HepG2 (cell line): ENCODE data around the gene SSTR5. TPM values are rescaled to one million over a fixed set of nuclear protein-coding genes. Genes with fewer than 3 reads are reported as not detected.
A peak's percentile ranks its signal among the peaks of the same experiment; 100 is the strongest.

Source experiments
- BRCA1 ChIP-seq: sonication (generic); formaldehyde crosslinking; IDR thresholded peaks from 2 replicates; pipeline ENCODE4 v1.4.0; 2020; ENCODE audit warnings: missing genetic modification reagents
- FOXK2 ChIP-seq: fragments of 450-650 bp; IDR thresholded peaks from 2 replicates; pipeline ENCODE4 v1.6.1; 2016
- HMGA1 ChIP-seq: sonication (generic); formaldehyde crosslinking; conservative IDR thresholded peaks from 2 replicates; pipeline ENCODE4 v1.4.0; 2020; ENCODE audit warnings: missing genetic modification reagents
- KAT7 ChIP-seq: IDR thresholded peaks from 2 replicates; pipeline ENCODE4 v1.6.1; 2018; ENCODE audit warnings: borderline replicate concordance, missing compliant biosample characterization
- MTF2 ChIP-seq: sonication (generic); formaldehyde crosslinking; IDR thresholded peaks from 2 replicates; pipeline ENCODE4 v1.5.0; 2020; ENCODE audit warnings: missing genetic modification reagents, borderline replicate concordance
- NKX3-1 ChIP-seq: sonication (generic); formaldehyde crosslinking; IDR thresholded peaks from 2 replicates; pipeline ENCODE4 v1.5.0; 2020; ENCODE audit warnings: missing genetic modification reagents
- NR1H2 ChIP-seq: sonication (generic); formaldehyde crosslinking; IDR thresholded peaks from 2 replicates; pipeline ENCODE4 v1.8.1; 2022; ENCODE audit warnings: low read depth, missing genetic modification reagents, borderline replicate concordance
- PCBP1 ChIP-seq: fragments of 200-400 bp; formaldehyde crosslinking; IDR thresholded peaks from 2 replicates; pipeline ENCODE4 v1.6.1; 2017; ENCODE audit warnings: mild to moderate bottlenecking, low read depth, low read length, borderline replicate concordance
- PCBP2 ChIP-seq: fragments of 200-400 bp; formaldehyde crosslinking; optimal IDR thresholded peaks from 2 replicates; pipeline ENCODE3; 2018; ENCODE audit warnings: low read length, low read depth; ENCODE audit not compliant: poor library complexity, severe bottlenecking
- SALL1 ChIP-seq: sonication (generic); formaldehyde crosslinking; IDR thresholded peaks from 2 replicates; pipeline ENCODE4 v1.8.0; 2022; ENCODE audit warnings: mild to moderate bottlenecking, missing genetic modification reagents
- TOPORS ChIP-seq: sonication (generic); formaldehyde crosslinking; IDR thresholded peaks from 2 replicates; pipeline ENCODE4 v1.8.0; 2023; ENCODE audit warnings: mild to moderate bottlenecking, missing genetic modification reagents
- XBP1 ChIP-seq: sonication (generic); formaldehyde crosslinking; IDR thresholded peaks from 2 replicates; pipeline ENCODE4 v1.5.0; 2020; ENCODE audit warnings: missing genetic modification reagents
- ZNF207 ChIP-seq: fragments of 450-650 bp; IDR thresholded peaks from 2 replicates; pipeline ENCODE4 v1.6.1; 2016; ENCODE audit warnings: antibody characterized with exemption, borderline replicate concordance
- ZNF224 ChIP-seq: sonication (generic); formaldehyde crosslinking; IDR thresholded peaks from 2 replicates; pipeline ENCODE4 v1.5.0; 2020; ENCODE audit warnings: mild to moderate bottlenecking, missing genetic modification reagents
- ZNF460 ChIP-seq: sonication (generic); formaldehyde crosslinking; IDR thresholded peaks from 2 replicates; pipeline ENCODE4 v1.5.1; 2020; ENCODE audit warnings: missing genetic modification reagents, mild to moderate bottlenecking, borderline replicate concordance
- ZNF652 ChIP-seq: IDR thresholded peaks from 2 replicates; pipeline ENCODE4 v1.6.1; 2016; ENCODE audit warnings: low read depth, borderline replicate concordance
- ZSCAN9 ChIP-seq: IDR thresholded peaks from 2 replicates; pipeline ENCODE4 v1.6.1; 2016; ENCODE audit warnings: borderline replicate concordance
- polyA plus RNA-seq, 8 experiments: library from polyadenylated mRNA; depleted of rRNA in 3 of 8; stranded (reverse) in 7 of 8; unstranded in 1 of 8; fragments of >200 nt; fragmentation: Illumina TruSeq in 4 of 8; extraction: Trizol in 4 of 8; gene quantifications; 2 replicates each; pipeline versions ENCODE4 v1.2.1 to v1.2.3, GENCODE V29; 2011 to 2016; ENCODE audit warnings: low read depth in 4 of 8, missing spikeins in 1 of 8, mixed read lengths in 1 of 8; ENCODE audit not compliant: insufficient read depth in 1 of 8
- total RNA-seq, 5 experiments: library from RNA; depleted of rRNA; stranded (reverse); fragments of >200 nt; fragmentation: Illumina TruSeq; extraction: Trizol; gene quantifications; 2 replicates each; pipeline ENCODE4 v1.2.3, GENCODE V29; 2016; ENCODE audit warnings: low read depth in 1 of 5
- TF ChIP-seq, protein P1 (sequence below): sonication (generic); formaldehyde crosslinking; IDR thresholded peaks from 2 replicates; pipeline ENCODE4 v1.4.0; 2020; ENCODE audit warnings: low read depth, mild to moderate bottlenecking, missing genetic modification reagents
- TF ChIP-seq, protein P2 (sequence below): IDR thresholded peaks from 2 replicates; pipeline ENCODE4 v1.6.1; 2016; ENCODE audit warnings: missing compliant biosample characterization, missing genetic modification reagents, borderline replicate concordance
- TF ChIP-seq, protein P3 (sequence below): sonication (generic); formaldehyde crosslinking; IDR thresholded peaks from 2 replicates; pipeline ENCODE4 v1.5.0; 2020; ENCODE audit warnings: mild to moderate bottlenecking, missing genetic modification reagents, moderate library complexity
- TF ChIP-seq, protein P4 (sequence below): sonication (generic); formaldehyde crosslinking; IDR thresholded peaks from 2 replicates; pipeline ENCODE4 v1.4.0; 2020; ENCODE audit warnings: missing genetic modification reagents, borderline replicate concordance
- TF ChIP-seq, protein P5 (sequence below): sonication (generic); formaldehyde crosslinking; IDR thresholded peaks from 2 replicates; pipeline ENCODE4 v1.8.1; 2023; ENCODE audit warnings: mild to moderate bottlenecking, missing genetic modification reagents

SSTR5 gene
- total and polyA plus RNA-seq, 2 of the 13 experiments (the other 11 are each of a cell fraction or from before 2014, with no cell fraction given), result 0.20 to 0.49 TPM

DNA sequence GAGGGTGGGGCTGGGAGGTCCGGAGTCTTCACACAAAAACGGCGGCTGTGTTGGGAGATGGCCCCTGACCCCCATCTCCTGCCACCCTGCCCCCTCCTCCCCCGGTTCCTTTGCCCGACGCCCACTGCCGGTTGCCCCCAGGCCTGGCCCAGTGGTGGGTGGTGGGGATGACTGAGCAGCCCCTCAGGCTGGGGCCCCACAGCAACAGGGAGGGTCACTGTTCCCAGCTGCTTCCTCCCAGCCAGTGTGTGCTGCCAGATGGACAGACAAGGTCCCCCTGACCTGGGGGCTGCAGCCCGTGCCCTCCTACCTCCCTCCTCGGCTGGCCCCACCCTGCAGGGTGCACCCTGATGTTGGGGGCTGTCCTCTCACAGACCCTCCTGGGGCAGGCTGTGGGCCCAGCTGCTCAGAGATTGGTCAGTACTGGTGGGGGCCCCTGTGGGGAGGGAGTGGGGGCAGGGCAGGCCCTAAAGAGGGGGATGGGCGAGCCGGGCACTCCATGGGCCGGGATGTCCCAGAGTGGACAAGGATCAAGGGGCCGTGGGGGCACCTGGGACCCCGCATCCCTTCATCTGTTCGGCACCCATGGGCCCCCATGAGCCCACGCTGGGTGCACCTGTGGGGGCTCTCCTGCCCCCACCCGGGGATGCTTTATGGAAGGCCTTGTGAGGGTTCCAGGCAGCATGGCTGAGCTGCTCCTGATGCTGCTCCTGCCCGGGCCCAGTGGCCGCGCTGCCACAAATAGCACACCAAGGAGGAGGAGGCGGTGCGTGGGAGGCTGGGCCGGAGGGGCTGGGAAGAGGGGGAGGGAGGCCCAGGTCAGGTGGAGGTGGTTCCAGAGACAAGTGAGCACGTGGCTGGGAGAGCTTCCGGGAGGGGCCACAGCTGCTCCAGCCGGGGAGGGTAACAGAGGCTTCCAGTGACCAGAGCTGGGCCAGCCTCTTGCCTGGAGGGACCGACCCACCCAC, 18.4 kb downstream of the SSTR5 start (continued):
- TF ChIP-seq, protein P1, sequence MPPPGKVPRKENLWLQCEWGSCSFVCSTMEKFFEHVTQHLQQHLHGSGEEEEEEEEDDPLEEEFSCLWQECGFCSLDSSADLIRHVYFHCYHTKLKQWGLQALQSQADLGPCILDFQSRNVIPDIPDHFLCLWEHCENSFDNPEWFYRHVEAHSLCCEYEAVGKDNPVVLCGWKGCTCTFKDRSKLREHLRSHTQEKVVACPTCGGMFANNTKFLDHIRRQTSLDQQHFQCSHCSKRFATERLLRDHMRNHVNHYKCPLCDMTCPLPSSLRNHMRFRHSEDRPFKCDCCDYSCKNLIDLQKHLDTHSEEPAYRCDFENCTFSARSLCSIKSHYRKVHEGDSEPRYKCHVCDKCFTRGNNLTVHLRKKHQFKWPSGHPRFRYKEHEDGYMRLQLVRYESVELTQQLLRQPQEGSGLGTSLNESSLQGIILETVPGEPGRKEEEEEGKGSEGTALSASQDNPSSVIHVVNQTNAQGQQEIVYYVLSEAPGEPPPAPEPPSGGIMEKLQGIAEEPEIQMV (CRISPR knock-in tag), result peak; percentile 48; the same call in 1 of the 2 replicates
- TF ChIP-seq, protein P2, sequence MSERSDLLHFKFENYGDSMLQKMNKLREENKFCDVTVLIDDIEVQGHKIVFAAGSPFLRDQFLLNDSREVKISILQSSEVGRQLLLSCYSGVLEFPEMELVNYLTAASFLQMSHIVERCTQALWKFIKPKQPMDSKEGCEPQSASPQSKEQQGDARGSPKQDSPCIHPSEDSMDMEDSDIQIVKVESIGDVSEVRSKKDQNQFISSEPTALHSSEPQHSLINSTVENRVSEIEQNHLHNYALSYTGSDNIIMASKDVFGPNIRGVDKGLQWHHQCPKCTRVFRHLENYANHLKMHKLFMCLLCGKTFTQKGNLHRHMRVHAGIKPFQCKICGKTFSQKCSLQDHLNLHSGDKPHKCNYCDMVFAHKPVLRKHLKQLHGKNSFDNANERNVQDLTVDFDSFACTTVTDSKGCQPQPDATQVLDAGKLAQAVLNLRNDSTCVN, result 0 out of 2 replicates have a peak, but pooled peaks have one; percentile 14
- TF ChIP-seq FOXK2 (no peak), MTF2 (no peak), ZNF224 (CRISPR knock-in tag) (0 out of 2 replicates have a peak, but pooled peaks have one; percentile 49), PCBP2 (no peak), ZNF207 (no peak), ZSCAN9 (CRISPR knock-in tag) (no peak), TOPORS (CRISPR knock-in tag) (no peak), SALL1 (CRISPR knock-in tag) (peak; percentile 24; the same call in 1 of the 2 replicates), NR1H2 (no peak), ZNF460 (CRISPR knock-in tag) (no peak), HMGA1 (CRISPR knock-in tag) (no peak), KAT7 (CRISPR knock-in tag) (no peak), BRCA1 (no peak), ZNF652 (no peak), XBP1 (CRISPR knock-in tag) (no peak), NKX3-1 (CRISPR knock-in tag) (no peak), PCBP1 (no peak)
- TF ChIP-seq, protein P3, sequence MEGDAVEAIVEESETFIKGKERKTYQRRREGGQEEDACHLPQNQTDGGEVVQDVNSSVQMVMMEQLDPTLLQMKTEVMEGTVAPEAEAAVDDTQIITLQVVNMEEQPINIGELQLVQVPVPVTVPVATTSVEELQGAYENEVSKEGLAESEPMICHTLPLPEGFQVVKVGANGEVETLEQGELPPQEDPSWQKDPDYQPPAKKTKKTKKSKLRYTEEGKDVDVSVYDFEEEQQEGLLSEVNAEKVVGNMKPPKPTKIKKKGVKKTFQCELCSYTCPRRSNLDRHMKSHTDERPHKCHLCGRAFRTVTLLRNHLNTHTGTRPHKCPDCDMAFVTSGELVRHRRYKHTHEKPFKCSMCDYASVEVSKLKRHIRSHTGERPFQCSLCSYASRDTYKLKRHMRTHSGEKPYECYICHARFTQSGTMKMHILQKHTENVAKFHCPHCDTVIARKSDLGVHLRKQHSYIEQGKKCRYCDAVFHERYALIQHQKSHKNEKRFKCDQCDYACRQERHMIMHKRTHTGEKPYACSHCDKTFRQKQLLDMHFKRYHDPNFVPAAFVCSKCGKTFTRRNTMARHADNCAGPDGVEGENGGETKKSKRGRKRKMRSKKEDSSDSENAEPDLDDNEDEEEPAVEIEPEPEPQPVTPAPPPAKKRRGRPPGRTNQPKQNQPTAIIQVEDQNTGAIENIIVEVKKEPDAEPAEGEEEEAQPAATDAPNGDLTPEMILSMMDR (CRISPR knock-in tag), result no peak
- TF ChIP-seq, protein P4, sequence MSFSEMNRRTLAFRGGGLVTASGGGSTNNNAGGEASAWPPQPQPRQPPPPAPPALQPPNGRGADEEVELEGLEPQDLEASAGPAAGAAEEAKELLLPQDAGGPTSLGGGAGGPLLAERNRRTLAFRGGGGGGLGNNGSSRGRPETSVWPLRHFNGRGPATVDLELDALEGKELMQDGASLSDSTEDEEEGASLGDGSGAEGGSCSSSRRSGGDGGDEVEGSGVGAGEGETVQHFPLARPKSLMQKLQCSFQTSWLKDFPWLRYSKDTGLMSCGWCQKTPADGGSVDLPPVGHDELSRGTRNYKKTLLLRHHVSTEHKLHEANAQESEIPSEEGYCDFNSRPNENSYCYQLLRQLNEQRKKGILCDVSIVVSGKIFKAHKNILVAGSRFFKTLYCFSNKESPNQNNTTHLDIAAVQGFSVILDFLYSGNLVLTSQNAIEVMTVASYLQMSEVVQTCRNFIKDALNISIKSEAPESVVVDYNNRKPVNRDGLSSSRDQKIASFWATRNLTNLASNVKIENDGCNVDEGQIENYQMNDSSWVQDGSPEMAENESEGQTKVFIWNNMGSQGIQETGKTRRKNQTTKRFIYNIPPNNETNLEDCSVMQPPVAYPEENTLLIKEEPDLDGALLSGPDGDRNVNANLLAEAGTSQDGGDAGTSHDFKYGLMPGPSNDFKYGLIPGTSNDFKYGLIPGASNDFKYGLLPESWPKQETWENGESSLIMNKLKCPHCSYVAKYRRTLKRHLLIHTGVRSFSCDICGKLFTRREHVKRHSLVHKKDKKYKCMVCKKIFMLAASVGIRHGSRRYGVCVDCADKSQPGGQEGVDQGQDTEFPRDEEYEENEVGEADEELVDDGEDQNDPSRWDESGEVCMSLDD (CRISPR knock-in tag), result no peak
- TF ChIP-seq, protein P5, sequence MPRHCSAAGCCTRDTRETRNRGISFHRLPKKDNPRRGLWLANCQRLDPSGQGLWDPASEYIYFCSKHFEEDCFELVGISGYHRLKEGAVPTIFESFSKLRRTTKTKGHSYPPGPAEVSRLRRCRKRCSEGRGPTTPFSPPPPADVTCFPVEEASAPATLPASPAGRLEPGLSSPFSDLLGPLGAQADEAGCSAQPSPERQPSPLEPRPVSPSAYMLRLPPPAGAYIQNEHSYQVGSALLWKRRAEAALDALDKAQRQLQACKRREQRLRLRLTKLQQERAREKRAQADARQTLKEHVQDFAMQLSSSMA (CRISPR knock-in tag), result no peak
